Endothelial cell of hepatic sinusoid (primary cell): Measurements from ENCODE around the gene CEP250.
"Not testable (repeated sequence)": the region's sequence is repeated elsewhere in the genome, so short reads cannot be mapped to it uniquely, and the experiment has no call there.

ENCODE experiments used
- in situ Hi-C: cut with HindIII; loops from 2 replicates; pipeline ENCODE4 v1.10.0; 2017; ENCODE audit warnings: low sequenced_read_pairs

CEP250 gene

GRCh38 chr20:35517767-35518166 lies 62.4 kb downstream of the CEP250 start:
- in situ Hi-C loops, result not testable (repeated sequence)

DNA sequence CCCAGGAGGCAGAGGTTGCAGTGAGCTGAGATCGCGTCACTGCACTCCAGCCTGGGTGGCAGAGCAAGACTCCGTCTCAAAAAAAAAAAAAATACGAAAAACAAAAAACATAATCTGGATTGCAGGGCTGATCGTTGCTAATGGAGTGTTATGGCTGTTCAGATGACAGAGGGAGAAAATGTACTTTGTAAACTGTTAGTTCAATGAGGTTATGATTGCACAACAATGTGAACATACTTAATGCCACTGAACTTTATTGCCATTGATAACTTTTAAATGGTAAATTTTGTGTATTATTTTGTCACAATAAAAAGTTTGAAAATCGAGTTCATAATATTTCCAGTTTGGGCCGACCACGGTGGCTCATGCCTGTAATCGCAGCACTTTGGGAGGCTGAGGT lies 63.6 kb downstream of the CEP250 start:
- in situ Hi-C loops, result no loop called here

- in situ Hi-C loops, result no loop called here
These were observed 68.0 kb downstream of the CEP250 start for GRCh38 chr20:35523298-35523888.

GRCh38 chr20:35525639-35526038 lies 70.2 kb downstream of the CEP250 start:
- in situ Hi-C loops, result no loop called here

DNA sequence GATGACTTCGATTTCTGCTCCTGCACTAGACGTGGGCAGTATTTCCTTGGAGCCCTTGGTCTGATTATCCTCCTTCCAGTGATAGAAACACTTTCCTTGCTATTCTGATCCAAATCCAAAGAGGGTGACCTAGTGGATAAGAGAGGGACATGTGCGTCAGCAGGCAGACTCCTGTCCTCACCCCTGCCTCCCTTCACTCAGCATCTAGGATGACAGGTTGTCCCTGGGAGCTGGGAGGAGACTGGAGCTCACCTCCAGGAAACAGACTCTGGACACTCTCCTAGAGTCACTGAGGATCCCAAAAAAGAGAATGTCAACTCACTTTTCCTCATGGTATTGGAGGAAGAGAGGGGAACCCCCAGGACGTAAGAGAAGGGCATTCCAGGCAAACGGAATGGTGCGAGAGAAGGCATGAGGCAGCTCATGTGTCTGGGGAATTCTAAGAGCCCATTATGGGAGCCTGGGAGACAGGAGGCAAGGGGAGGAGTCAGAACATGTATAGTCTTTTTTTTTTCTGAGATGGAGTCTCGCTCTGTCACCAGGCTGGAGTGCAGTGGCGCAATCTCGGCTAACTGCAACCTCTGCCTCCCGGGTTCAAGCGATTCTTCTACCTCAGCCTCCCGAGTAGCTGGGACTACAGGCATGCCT lies 71.8 kb downstream of the CEP250 start:
- in situ Hi-C loops, result no loop called here

DNA sequence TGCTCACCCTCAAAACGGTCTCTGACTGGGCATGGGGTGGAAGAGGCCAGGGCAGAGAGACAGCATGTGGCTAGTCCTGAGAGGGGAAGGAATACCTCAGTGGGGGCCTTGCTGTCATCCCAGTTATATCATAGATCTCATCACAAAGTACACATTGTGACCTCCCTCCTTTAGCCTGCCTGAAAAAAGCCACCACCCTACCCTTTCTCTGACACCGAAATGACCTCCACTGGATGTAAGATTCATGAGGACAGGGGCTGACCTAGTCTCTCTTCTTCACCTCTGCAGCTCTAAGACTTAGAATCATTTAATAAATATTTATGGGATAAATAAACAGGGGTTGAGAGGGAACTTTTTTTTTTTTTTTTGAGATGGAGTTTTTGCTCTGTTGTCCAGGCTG lies 74.2 kb downstream of the CEP250 start, which contains the start of gene C20orf173:
Gene C20orf173 (minus strand): TSS at position 101 of the 400 bp plus-strand sequence. CDS start 279 bp downstream, outside the sequence.
- in situ Hi-C loops, result no loop called here

DNA sequence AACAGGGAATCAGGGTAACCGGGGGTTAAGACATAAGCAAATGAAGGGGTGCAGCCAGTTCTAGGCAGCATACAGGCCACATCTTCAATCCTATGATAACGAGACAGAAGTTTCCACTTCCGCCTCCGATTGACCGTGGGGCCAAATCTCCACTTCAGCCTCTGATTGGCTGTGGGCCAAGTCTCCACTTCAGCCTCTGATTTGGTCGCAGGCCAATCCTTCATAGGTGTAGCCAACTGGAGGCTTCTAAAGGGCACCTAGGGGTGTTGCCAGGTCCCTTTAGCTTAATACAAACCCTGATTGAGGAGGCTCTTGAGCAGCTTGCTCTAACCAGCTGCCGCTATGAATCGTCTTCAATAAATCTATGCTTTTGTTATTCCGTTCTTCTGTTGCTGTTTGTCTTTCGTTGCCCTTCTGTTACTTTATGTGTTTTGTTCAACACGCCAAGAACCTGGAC lies 84.4 kb downstream of the CEP250 start:
- in situ Hi-C loops, result no loop called here

- in situ Hi-C loops, result no loop called here
These were observed 85.9 kb downstream of the CEP250 start for GRCh38 chr20:35541118-35541782.

- in situ Hi-C loops, result no loop called here
These were observed 86.6 kb downstream of the CEP250 start, which contains the start of gene ERGIC3 for GRCh38 chr20:35541783-35542662. Gene ERGIC3 (plus strand): TSS chr20:35542078. CDS start chr20:35542098, 20 bp downstream.

DNA sequence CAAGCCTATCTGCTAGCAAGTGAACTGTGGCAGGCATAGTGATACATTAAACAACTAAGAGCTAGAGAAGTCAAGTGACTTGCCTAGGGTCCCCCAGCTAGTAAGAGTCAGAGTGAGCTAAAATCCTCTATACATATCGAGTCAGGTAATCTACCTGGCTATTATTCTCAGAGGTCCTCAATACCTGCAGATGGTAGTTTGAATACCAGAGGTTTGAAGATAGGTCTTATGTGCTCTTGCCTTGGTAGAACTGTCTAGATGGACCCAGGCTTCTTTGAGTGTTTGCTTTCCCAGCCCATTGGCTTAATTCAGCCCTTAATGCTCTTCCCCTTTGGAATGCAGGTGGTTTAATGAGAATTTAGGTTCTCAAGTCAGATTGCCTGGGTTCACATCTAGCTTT lies 87.6 kb downstream of the CEP250 start:
- in situ Hi-C loops, result no loop called here

- in situ Hi-C loops, result no loop called here
These were observed 89.0 kb downstream of the CEP250 start for GRCh38 chr20:35544436-35544835.

- in situ Hi-C loops, result not testable (repeated sequence)
These were observed 89.5 kb downstream of the CEP250 start for GRCh38 chr20:35544941-35545340.

DNA sequence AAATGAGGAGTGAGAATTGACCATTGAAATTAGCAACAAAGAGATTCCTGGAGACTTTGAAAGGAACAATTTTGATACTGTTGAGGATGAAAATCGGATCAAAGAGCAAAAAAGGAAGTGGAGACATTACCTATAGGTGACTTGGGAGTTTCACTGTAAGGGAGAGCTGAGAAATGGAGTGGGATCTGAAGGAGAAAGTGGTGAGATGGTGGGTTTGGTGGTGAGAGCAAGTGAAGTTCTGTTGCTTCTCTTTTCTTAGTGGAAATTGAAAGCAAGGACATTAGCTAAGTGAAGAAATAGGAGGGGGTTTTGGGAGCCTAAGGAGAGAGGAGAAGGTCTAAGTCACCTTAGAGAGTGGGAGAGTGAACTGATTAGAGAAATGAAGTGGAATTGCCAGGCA lies 90.7 kb downstream of the CEP250 start:
- in situ Hi-C loops, result no loop called here

DNA sequence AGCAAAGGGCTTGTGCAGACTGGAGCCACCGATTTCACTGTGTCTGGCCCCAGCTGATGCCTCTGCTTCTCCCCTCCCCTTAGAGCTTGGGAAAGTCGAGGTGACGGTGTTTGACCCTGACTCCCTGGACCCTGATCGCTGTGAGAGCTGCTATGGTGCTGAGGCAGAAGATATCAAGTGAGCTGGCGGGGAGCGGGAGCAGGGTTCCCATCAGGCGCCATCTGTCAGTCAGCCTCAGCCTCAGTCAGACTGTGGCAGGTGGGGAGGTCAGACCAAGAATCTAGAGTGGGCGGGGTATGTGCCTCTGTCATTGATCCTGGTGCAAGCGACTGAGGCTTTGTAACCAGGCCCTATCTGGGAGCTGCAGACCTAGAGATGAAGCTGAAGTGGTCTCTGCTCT lies 91.9 kb downstream of the CEP250 start:
- in situ Hi-C loops, result no loop called here

DNA sequence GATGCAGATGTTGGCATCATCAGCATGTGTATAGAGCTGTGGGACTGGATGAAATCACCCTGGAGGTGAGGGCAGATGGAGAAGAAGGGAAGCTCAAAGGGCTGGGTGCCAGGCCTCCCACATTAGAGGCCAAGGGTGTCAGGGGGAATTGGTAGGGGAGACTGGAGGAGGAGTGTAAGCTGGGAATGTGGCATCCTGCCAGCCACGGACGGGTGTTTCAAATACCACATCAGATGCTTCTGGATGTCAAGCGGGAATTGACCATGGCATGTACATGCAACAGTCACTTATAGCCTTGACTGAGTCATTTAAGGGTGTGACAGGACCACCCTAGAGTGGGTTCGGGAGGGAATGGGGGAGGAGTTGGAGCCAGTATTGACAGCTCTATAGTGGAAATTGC lies 96.1 kb downstream of the CEP250 start:
- in situ Hi-C loops, result no loop called here

- in situ Hi-C loops, result no loop called here
These were observed 97.5 kb downstream of the CEP250 start for GRCh38 chr20:35552914-35553313.

DNA sequence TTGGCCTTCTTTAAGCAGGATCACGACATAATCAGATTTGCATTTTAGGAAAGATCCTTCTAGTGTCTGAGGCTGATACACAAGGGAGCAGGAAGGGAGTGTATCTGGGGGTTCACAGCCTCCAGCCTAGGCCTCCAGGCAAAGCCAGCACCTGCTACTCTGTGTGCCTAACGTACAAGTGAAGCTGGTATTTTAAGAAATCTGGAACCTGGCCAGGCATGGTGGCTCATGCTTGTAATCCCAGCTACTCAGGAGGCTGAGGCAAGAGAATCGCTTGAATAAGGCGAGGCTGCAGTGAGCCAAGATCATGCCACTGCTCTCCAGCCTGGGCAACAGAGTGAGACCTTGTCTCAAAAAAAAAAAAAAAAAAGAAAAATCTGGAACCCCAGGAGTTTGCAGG lies 100.1 kb downstream of the CEP250 start:
- in situ Hi-C loops, result not testable (repeated sequence)

DNA sequence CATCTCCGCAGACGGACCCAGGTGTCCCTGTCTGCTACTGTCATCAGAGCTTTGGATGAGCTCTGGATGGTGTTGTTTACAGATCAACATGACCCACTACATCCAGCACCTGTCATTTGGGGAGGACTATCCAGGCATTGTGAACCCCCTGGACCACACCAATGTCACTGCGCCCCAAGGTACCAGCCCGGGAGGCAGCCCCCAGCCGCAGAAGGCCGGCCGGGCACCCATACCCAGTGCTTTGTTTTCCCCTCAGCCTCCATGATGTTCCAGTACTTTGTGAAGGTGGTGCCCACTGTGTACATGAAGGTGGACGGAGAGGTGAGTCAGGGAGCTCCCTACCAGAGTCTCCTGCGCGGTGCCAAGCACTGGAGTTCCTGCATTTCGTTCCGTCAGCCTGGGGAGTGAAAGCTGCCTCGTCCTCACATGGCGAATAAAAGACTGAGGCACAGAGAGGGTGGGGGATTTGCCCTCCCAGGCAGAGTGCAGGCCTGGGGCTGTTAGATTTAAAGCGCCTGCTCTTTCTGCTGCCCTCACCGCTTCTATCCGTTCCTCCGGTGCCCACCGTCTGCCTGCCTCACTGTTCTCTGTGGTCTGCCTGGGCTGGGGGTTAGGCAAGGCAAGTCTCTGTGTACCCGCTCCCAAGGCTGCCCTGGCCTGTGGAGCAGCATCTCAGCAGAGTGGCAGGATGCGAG lies 100.7 kb downstream of the CEP250 start:
- in situ Hi-C loops, result no loop called here

DNA sequence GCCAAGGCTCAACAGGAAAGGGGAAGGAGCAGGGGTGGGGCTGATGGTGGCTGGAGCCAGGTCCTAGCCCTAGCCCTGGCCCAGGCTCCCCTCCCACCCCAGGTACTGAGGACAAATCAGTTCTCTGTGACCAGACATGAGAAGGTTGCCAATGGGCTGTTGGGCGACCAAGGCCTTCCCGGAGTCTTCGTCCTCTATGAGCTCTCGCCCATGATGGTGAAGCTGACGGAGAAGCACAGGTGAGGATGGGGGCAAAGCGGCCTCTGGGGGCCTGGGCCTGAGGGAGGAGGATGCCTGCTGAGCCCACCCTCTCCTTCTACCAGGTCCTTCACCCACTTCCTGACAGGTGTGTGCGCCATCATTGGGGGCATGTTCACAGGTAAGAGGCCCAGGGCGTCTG lies 101.5 kb downstream of the CEP250 start:
- in situ Hi-C loops, result no loop called here

GRCh38 chr20:35558451-35558850 lies 103.1 kb downstream of the CEP250 start:
- in situ Hi-C loops, result no loop called here
